GM12892 (cell line): Measurements from ENCODE around the gene GPR89A.
"Not testable (repeated sequence)": the region's sequence is repeated elsewhere in the genome, so short reads cannot be mapped to it uniquely, and the experiment has no call there.

ENCODE experiments used
- POLR2A ChIP-seq: IDR thresholded peaks from 2 replicates; pipeline ENCODE4 v1.6.1; 2011; ENCODE audit warnings: low read depth, low read length, control low read depth
- POLR2AphosphoS5 ChIP-seq: IDR thresholded peaks from 2 replicates; pipeline ENCODE4 v1.6.1; 2011; ENCODE audit warnings: low read depth, low read length, control low read depth

GRCh38 chr1:145596236-145596635, 11.6 kb upstream of the GPR89A start:
- TF ChIP-seq POLR2A, POLR2AphosphoS5: not testable (repeated sequence)
